HG02610 (cell line): ENCODE measurements around the gene S100A5.

Experiments used
- ATAC-seq: cut with Tn5 transposase; IDR thresholded peaks from one replicate; pipeline ENCODE4 v1.9.1; 2021; ENCODE audit warnings: mild to moderate bottlenecking, moderate library complexity; ENCODE audit not compliant: unreplicated experiment

S100A5 gene

GRCh38 chr1:153548722-153549688, 8.3 kb upstream of the S100A5 start, which contains the start of gene S100A3:
S100A3 (minus strand) TSS chr1:153549258; CDS start chr1:153548485, 773 bp downstream.
- ATAC-seq: no peak

- ATAC-seq: no peak
These were observed 7.1 kb upstream of the S100A5 start for GRCh38 chr1:153547560-153548551.

GRCh38 chr1:153546796-153547559, 6.2 kb upstream of the S100A5 start:
- ATAC-seq: no peak

GRCh38 chr1:153546371-153546770, 5.6 kb upstream of the S100A5 start:
- no peak for ATAC-seq

- ATAC-seq: peak; percentile 47
These were observed 4.6 kb upstream of the S100A5 start, which contains the start of gene S100A4 for GRCh38 chr1:153545067-153546055. S100A4 (minus strand) TSS chr1:153545806; CDS start chr1:153544794, 1,012 bp downstream.

- no peak for ATAC-seq
These were observed 3.8 kb upstream of the S100A5 start for GRCh38 chr1:153544453-153545066.

- ATAC-seq: no peak
These were observed 3.0 kb upstream of the S100A5 start for GRCh38 chr1:153543736-153544135.

- ATAC-seq: no peak
These were observed 2.4 kb upstream of the S100A5 start for GRCh38 chr1:153542956-153543711.

- no peak for ATAC-seq
These were observed 1.2 kb upstream of the S100A5 start for GRCh38 chr1:153541641-153542590.

GRCh38 chr1:153539395-153540093, 1.2 kb downstream of the S100A5 start:
- no peak for ATAC-seq

GRCh38 chr1:153538315-153538821, 2.4 kb downstream of the S100A5 start:
- ATAC-seq: no peak

- ATAC-seq: no peak
These were observed 3.4 kb downstream of the S100A5 start for GRCh38 chr1:153537376-153537730.

GRCh38 chr1:153536671-153537375, 3.9 kb downstream of the S100A5 start:
- ATAC-seq: no peak

GRCh38 chr1:153536012-153536670, 4.6 kb downstream of the S100A5 start:
- no peak for ATAC-seq
